ENCODE results near the gene TFAP2E.
A peak's percentile ranks its signal among the peaks of the same experiment; 100 is the strongest.

TFAP2E gene

GRCh38 chr1:35597870-35598269 lies 24.8 kb downstream of the TFAP2E start:
- no peak for DNase-seq (ENCODE audit: low spot score)

GRCh38 chr1:35598895-35599294 lies 25.8 kb downstream of the TFAP2E start:
- no peak for DNase-seq (ENCODE audit: low spot score)

- no peak for DNase-seq (ENCODE audit: low spot score)
These were observed 26.3 kb downstream of the TFAP2E start for GRCh38 chr1:35599411-35599810.

GRCh38 chr1:35600593-35600992 lies 27.5 kb downstream of the TFAP2E start:
- DNase-seq (ENCODE audit: low spot score) = no peak

GRCh38 chr1:35603468-35603867 lies 30.4 kb downstream of the TFAP2E start:
- DNase-seq (ENCODE audit: low spot score) = no peak

- no peak for DNase-seq (ENCODE audit: low spot score)
These were observed 30.8 kb downstream of the TFAP2E start for GRCh38 chr1:35603941-35604340.

GRCh38 chr1:35605071-35605866 lies 32.2 kb downstream of the TFAP2E start:
- DNase-seq (ENCODE audit: low spot score) = no peak

- no peak for DNase-seq (ENCODE audit: low spot score)
These were observed 32.7 kb downstream of the TFAP2E start for GRCh38 chr1:35605867-35606182.

- no peak for DNase-seq (ENCODE audit: low spot score)
These were observed 38.5 kb downstream of the TFAP2E start for GRCh38 chr1:35611655-35612054.

- no peak for DNase-seq (ENCODE audit: low spot score)
These were observed 42.3 kb downstream of the TFAP2E start for GRCh38 chr1:35615440-35615839.

- no peak for DNase-seq (ENCODE audit: low spot score)
These were observed 46.4 kb downstream of the TFAP2E start for GRCh38 chr1:35619237-35620121.

- DNase-seq (ENCODE audit: low spot score) = no peak
These were observed 49.5 kb downstream of the TFAP2E start for GRCh38 chr1:35622510-35623178.

GRCh38 chr1:35623832-35624231 lies 50.7 kb downstream of the TFAP2E start:
- DNase-seq (ENCODE audit: low spot score) = no peak

GRCh38 chr1:35629051-35629450 lies 55.9 kb downstream of the TFAP2E start:
- no peak for DNase-seq (ENCODE audit: low spot score)

- no peak for DNase-seq (ENCODE audit: low spot score)
These were observed 58.3 kb downstream of the TFAP2E start for GRCh38 chr1:35631396-35631795.

- DNase-seq (ENCODE audit: low spot score) = no peak
These were observed 60.4 kb downstream of the TFAP2E start for GRCh38 chr1:35633547-35633946.

GRCh38 chr1:35637401-35637809 lies 64.3 kb downstream of the TFAP2E start:
- peak; percentile 16 for DNase-seq (ENCODE audit: low spot score)

GRCh38 chr1:35640380-35641232 lies 67.5 kb downstream of the TFAP2E start:
- no peak for DNase-seq (ENCODE audit: low spot score)

- peak; percentile 92 for DNase-seq (ENCODE audit: low spot score)
These were observed 68.2 kb downstream of the TFAP2E start, which contains the start of gene PSMB2 for GRCh38 chr1:35641233-35641866. PSMB2 (minus strand) TSS chr1:35641526; CDS start chr1:35641432, 94 bp downstream.

- no peak for DNase-seq (ENCODE audit: low spot score)
These were observed 69.4 kb downstream of the TFAP2E start for GRCh38 chr1:35642471-35642955.

- no peak for DNase-seq (ENCODE audit: low spot score)
These were observed 71.1 kb downstream of the TFAP2E start for GRCh38 chr1:35644204-35644603.

Data from CD4-positive, alpha-beta T cell treated with Interleukin-6 at 100 ng/mL for 8 hours (primary cell).